H9 (cell line): ENCODE results near the gene ATP10B. TPM values are rescaled to one million over a fixed set of nuclear protein-coding genes. Genes with fewer than 3 reads are reported as not detected.
A peak's percentile ranks its signal among the peaks of the same experiment; 100 is the strongest.

Experiments
- DNase-seq: peaks from one replicate; pipeline ENCODE4 v3.0.0-alpha.2; 2017
- H2AFZ ChIP-seq: one replicate; pipeline ENCODE4 v1.6.1; 2013; ENCODE audit warnings: mild to moderate bottlenecking, low read length, control low read depth, moderate library complexity
- H2AK5ac ChIP-seq: 2 replicates; pipeline ENCODE4 v1.6.1; 2013; ENCODE audit warnings: low read length, control low read depth, mixed read lengths; ENCODE audit not compliant: insufficient read length
- H2BK120ac ChIP-seq: one replicate; pipeline ENCODE4 v1.6.1; 2013; ENCODE audit warnings: low read depth, mild to moderate bottlenecking, low read length, control low read depth, inconsistent platforms; ENCODE audit not compliant: poor library complexity, severe bottlenecking
- H2BK12ac ChIP-seq: 2 replicates; pipeline ENCODE4 v1.6.1; 2013; ENCODE audit warnings: low read length, control low read depth, mixed read lengths, low read depth; ENCODE audit not compliant: insufficient read length
- H2BK15ac ChIP-seq: 2 replicates; pipeline ENCODE4 v1.6.1; 2013; ENCODE audit warnings: low read depth, low read length, control low read depth
- H2BK20ac ChIP-seq: one replicate; pipeline ENCODE4 v1.6.1; 2013; ENCODE audit warnings: low read depth, mild to moderate bottlenecking, low read length, control low read depth, inconsistent platforms; ENCODE audit not compliant: poor library complexity, severe bottlenecking
- H2BK5ac ChIP-seq: 2 replicates; pipeline ENCODE4 v1.6.1; 2013; ENCODE audit warnings: low read length, control low read depth, mixed read lengths; ENCODE audit not compliant: insufficient read length
- H3K14ac ChIP-seq: 2 replicates; pipeline ENCODE4 v1.6.1; 2013; ENCODE audit warnings: low read length, control low read depth; ENCODE audit not compliant: insufficient read depth
- H3K18ac ChIP-seq: 2 replicates; pipeline ENCODE4 v1.6.1; 2013; ENCODE audit warnings: low read depth, mild to moderate bottlenecking, mixed read lengths, low read length, control low read depth; ENCODE audit not compliant: insufficient read length
- H3K23ac ChIP-seq: 2 replicates; pipeline ENCODE4 v1.6.1; 2013; ENCODE audit warnings: low read length, control low read depth, mixed read lengths, low read depth; ENCODE audit not compliant: insufficient read length
- H3K23me2 ChIP-seq: 2 replicates; pipeline ENCODE4 v1.6.1; 2013; ENCODE audit warnings: low read depth, mild to moderate bottlenecking, mixed read lengths, low read length, control low read depth; ENCODE audit not compliant: insufficient read length, poor library complexity, severe bottlenecking
- H3K27ac ChIP-seq: 2 replicates; pipeline ENCODE4 v1.5.1; 2013; ENCODE audit warnings: low read length, control low read depth, mixed read lengths, low read depth; ENCODE audit not compliant: insufficient read length
- H3K27me3 ChIP-seq: 2 replicates; pipeline ENCODE4 v1.6.1; 2013; ENCODE audit warnings: low read length, control low read depth, inconsistent platforms; ENCODE audit not compliant: insufficient read depth
- H3K4ac ChIP-seq: 2 replicates; pipeline ENCODE4 v1.6.1; 2013; ENCODE audit warnings: low read depth, mild to moderate bottlenecking, control low read depth, inconsistent platforms, low read length, moderate library complexity
- H3K4me1 ChIP-seq: 2 replicates; pipeline ENCODE4 v1.6.1; 2013; ENCODE audit warnings: low read length, control low read depth, inconsistent platforms; ENCODE audit not compliant: insufficient read depth
- H3K4me2 ChIP-seq: 2 replicates; pipeline ENCODE4 v1.6.1; 2013; ENCODE audit warnings: low read length, control low read depth, mixed read lengths; ENCODE audit not compliant: insufficient read length, insufficient read depth
- H3K56ac ChIP-seq: 2 replicates; pipeline ENCODE4 v1.6.1; 2013; ENCODE audit warnings: low read depth, mild to moderate bottlenecking, mixed read lengths, low read length, control low read depth; ENCODE audit not compliant: insufficient read length
- H3K79me1 ChIP-seq: 2 replicates; pipeline ENCODE4 v1.6.1; 2013; ENCODE audit warnings: low read depth, mild to moderate bottlenecking, moderate library complexity, low read length, control low read depth, inconsistent platforms; ENCODE audit not compliant: insufficient read depth, poor library complexity, severe bottlenecking
- H3K79me2 ChIP-seq: 2 replicates; pipeline ENCODE4 v1.6.1; 2013; ENCODE audit warnings: low read length, control low read depth, inconsistent platforms; ENCODE audit not compliant: insufficient read depth
- H3K9ac ChIP-seq: 2 replicates; pipeline ENCODE4 v1.6.1; 2013; ENCODE audit warnings: low read length, control low read depth, mixed read lengths; ENCODE audit not compliant: insufficient read length; ENCODE audit errors: extremely low read depth
- H3K9me3 ChIP-seq: one replicate; pipeline ENCODE4 v1.6.1; 2013; ENCODE audit warnings: low read depth, low read length, inconsistent platforms; ENCODE audit not compliant: control insufficient read depth
- H3T11ph ChIP-seq: one replicate; pipeline ENCODE4 v1.6.1; 2013; ENCODE audit warnings: mild to moderate bottlenecking, low read length, control low read depth, inconsistent platforms
- H4K20me1 ChIP-seq: one replicate; pipeline ENCODE4 v1.6.1; 2013; ENCODE audit not compliant: control insufficient read depth, insufficient read length, insufficient read depth
- H4K5ac ChIP-seq: 2 replicates; pipeline ENCODE4 v1.6.1; 2013; ENCODE audit warnings: low read depth, mild to moderate bottlenecking, mixed read lengths, low read length, control low read depth; ENCODE audit not compliant: insufficient read length
- H4K8ac ChIP-seq: replicated peaks from 2 replicates; pipeline ENCODE4 v1.6.1; 2013; ENCODE audit warnings: low read length, control low read depth, mixed read lengths, low read depth; ENCODE audit not compliant: insufficient read length
- H4K91ac ChIP-seq: 2 replicates; pipeline ENCODE4 v1.6.1; 2013; ENCODE audit warnings: low read depth, mild to moderate bottlenecking, moderate library complexity, mixed read lengths, low read length, control low read depth; ENCODE audit not compliant: insufficient read length
- H3K27ac Mint-ChIP-seq, 3 experiments: 2 replicates in 2 of 3; 3 replicates in 1 of 3; pipeline ENCODE4 v1.8.0; 2020 to 2021; ENCODE audit warnings: mixed read lengths in 3 of 3, mild to moderate bottlenecking in 1 of 3, moderate library complexity in 1 of 3
- H3K27me3 Mint-ChIP-seq: 2 replicates; pipeline ENCODE4 v1.8.0; 2021; ENCODE audit warnings: low read depth, mild to moderate bottlenecking, moderate library complexity, mixed read lengths
- H3K36me3 Mint-ChIP-seq, 3 experiments: 2 replicates in 2 of 3; 3 replicates in 1 of 3; pipeline ENCODE4 v1.8.0; 2020 to 2021; ENCODE audit warnings: low read depth in 3 of 3, mixed read lengths in 3 of 3; ENCODE audit not compliant: insufficient read depth in 1 of 3
- H3K4me1 Mint-ChIP-seq, 2 experiments: 2 replicates each; pipeline ENCODE4 v1.8.0; 2020; ENCODE audit warnings: mixed read lengths in 2 of 2
- H3K4me3 Mint-ChIP-seq, 2 experiments: 2 replicates in 1 of 2; 3 replicates in 1 of 2; pipeline ENCODE4 v1.8.0; 2020 to 2021; ENCODE audit warnings: mild to moderate bottlenecking in 2 of 2, mixed read lengths in 2 of 2, moderate library complexity in 1 of 2
- H3K9me3 Mint-ChIP-seq, 2 experiments: 2 replicates in 1 of 2; 3 replicates in 1 of 2; pipeline ENCODE4 v1.8.0; 2020; ENCODE audit warnings: mild to moderate bottlenecking in 2 of 2, mixed read lengths in 2 of 2, moderate library complexity in 1 of 2
- CTCF ChIP-seq: fragments of 200-600 bp; sonication (generic); conservative IDR thresholded peaks from 3 replicates; pipeline ENCODE4 v1.8.0; 2021; ENCODE audit warnings: antibody characterized with exemption, mild to moderate bottlenecking
- WGBS: extraction: QIAGEN DNeasy Blood & Tissue Kit; methylation state at CpG from one replicate; pipeline ENCODE4 v1.1.7; 2013; ENCODE audit warnings: missing lambda C conversion rate, low lambda C conversion rate, mixed read lengths; ENCODE audit not compliant: insufficient read length; ENCODE audit errors: extremely low coverage; 5-methylcytosine and 5-hydroxymethylcytosine counted together
- total RNA-seq: library from RNA; stranded (reverse); gene quantifications from 2 replicates; pipeline ENCODE4 v1.2.1, GENCODE V29; 2021

Gene ATP10B
- total RNA-seq, 1 experiment from 2014 or later: 0.42 TPM

- H3K27ac Mint-ChIP-seq: peak overlapping the region in 1 of 3 experiments; percentile 42; a peak in 2 of 7 replicates
- no CpG with 5 or more reads among the region's 9 CpGs for WGBS
- no peak overlapping the region for H2BK120ac ChIP-seq
These were observed 200.0 kb downstream of the ATP10B start for GRCh38 chr5:160651692-160652645.

More at GRCh38 chr5:160651692-160652645, 200.0 kb downstream of the ATP10B start:
- Mint-ChIP-seq H3K4me1 (peaks cover 11 to 20% of the 10 kb centered on the region in 2 experiments), H3K9me3 (0 out of 5 replicates have a peak, but pooled peaks cover 0 to 2% of the 10 kb centered on the region in 2 experiments), H3K27me3 (no peaks in the 10 kb centered on the region), H3K4me3 (no peak overlapping the region), H3K36me3 (no peaks in the 10 kb centered on the region)
- Histone ChIP-seq H2AK5ac (no peak overlapping the region), H3K14ac (no peak overlapping the region), H3K9ac (no peak overlapping the region), H3K23ac (no peak overlapping the region), H3K23me2 (no peaks in the 10 kb centered on the region), H3T11ph (no peak overlapping the region), H2BK20ac (no peak overlapping the region), H2AFZ (no peak overlapping the region), H3K27ac (no peak overlapping the region), H3K79me2 (no peaks in the 10 kb centered on the region), H4K91ac (no peak overlapping the region), H3K4me2 (no peak overlapping the region), H4K8ac (no peak overlapping the region), H2BK15ac (no peak overlapping the region), H2BK12ac (no peak overlapping the region), H3K27me3 (no peaks in the 10 kb centered on the region), H3K79me1 (no peaks in the 10 kb centered on the region), H3K4me1 (peaks cover 4% of the 10 kb centered on the region; the same call in 1 of the 2 replicates), H3K56ac (no peak overlapping the region), H2BK5ac (no peak overlapping the region), H4K20me1 (no peaks in the 10 kb centered on the region), H3K9me3 (no peaks in the 10 kb centered on the region), H3K18ac (no peak overlapping the region), H4K5ac (no peak overlapping the region), H3K4ac (no peak overlapping the region)
- no peak for DNase-seq
- no peak for TF ChIP-seq CTCF
